Measurements from ENCODE around the gene NFKB1.

DNA sequence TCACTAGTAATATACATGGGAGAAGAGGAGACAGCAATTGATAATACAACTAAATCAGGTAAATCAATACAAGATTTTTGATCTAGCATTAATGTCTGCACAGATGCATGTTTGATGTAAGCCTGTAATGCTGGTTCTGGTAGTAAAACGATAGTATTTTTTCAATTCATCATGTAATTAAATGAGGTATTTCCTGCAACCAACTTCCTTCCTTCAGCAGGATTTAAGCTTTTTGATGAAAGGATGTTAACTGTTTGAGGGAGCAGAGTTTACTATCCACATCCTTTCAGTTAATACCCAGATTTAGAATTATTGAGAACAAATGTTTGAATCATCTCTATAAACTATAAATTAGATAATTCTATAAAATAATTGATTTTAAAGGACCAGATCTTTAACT lies 31.4 kb upstream of the NFKB1 start:
- TF ChIP-seq SUZ12 (IDR thresholded peaks at IDR 0.05) (no peak), HDGF (IDR thresholded peaks at IDR 0.05; ENCODE audit: borderline replicate concordance) (no peak), TARDBP (IDR thresholded peaks at IDR 0.05) (no peak), FOXA1 (IDR thresholded peaks at IDR 0.05) (no peak), SP1 (IDR thresholded peaks at IDR 0.05) (no peak), CTBP1 (IDR thresholded peaks at IDR 0.05; ENCODE audit: borderline replicate concordance) (no peak), FOXK2 (IDR thresholded peaks at IDR 0.05) (no peak), L3MBTL2 (conservative IDR thresholded peaks at IDR 0.05) (no peak), BHLHE40 (IDR thresholded peaks at IDR 0.05; ENCODE audit: borderline replicate concordance) (no peak), NFRKB (IDR thresholded peaks at IDR 0.05) (no peak), LEF1 (IDR thresholded peaks at IDR 0.05; ENCODE audit: borderline replicate concordance) (no peak)
